GM19328 (cell line): ENCODE results near the gene ERC2.

ENCODE experiments used
- ATAC-seq: cut with Tn5 transposase; IDR thresholded peaks from one replicate; pipeline ENCODE4 v1.9.1; 2021; ENCODE audit warnings: mild to moderate bottlenecking, moderate library complexity; ENCODE audit not compliant: unreplicated experiment

ERC2 gene

GRCh38 chr3:56370991-56371775, 97.1 kb downstream of the ERC2 start:
- no peak for ATAC-seq

GRCh38 chr3:56369914-56370313, 98.4 kb downstream of the ERC2 start:
- ATAC-seq = no peak

GRCh38 chr3:56368846-56369245, 99.4 kb downstream of the ERC2 start:
- no peak for ATAC-seq

GRCh38 chr3:56366641-56367162, 101.6 kb downstream of the ERC2 start:
- no peak for ATAC-seq

- no peak for ATAC-seq
Measured at GRCh38 chr3:56365905-56366640, 102.2 kb downstream of the ERC2 start.

- ATAC-seq = no peak
Measured at GRCh38 chr3:56364665-56365064, 103.6 kb downstream of the ERC2 start.

GRCh38 chr3:56363720-56364119, 104.5 kb downstream of the ERC2 start:
- ATAC-seq = no peak

GRCh38 chr3:56361731-56362130, 106.5 kb downstream of the ERC2 start:
- ATAC-seq = no peak

- no peak for ATAC-seq
Measured at GRCh38 chr3:56357266-56357665, 111.0 kb downstream of the ERC2 start.

- ATAC-seq = no peak
Measured at GRCh38 chr3:56356808-56357207, 111.5 kb downstream of the ERC2 start.

GRCh38 chr3:56355570-56356185, 112.6 kb downstream of the ERC2 start:
- no peak for ATAC-seq

GRCh38 chr3:56351537-56351936, 116.7 kb downstream of the ERC2 start:
- no peak for ATAC-seq

- no peak for ATAC-seq
Measured at GRCh38 chr3:56347219-56347871, 120.9 kb downstream of the ERC2 start.

- no peak for ATAC-seq
Measured at GRCh38 chr3:56342475-56342874, 125.8 kb downstream of the ERC2 start.

GRCh38 chr3:56339671-56340070, 128.6 kb downstream of the ERC2 start:
- ATAC-seq = no peak

GRCh38 chr3:56339244-56339643, 129.0 kb downstream of the ERC2 start:
- ATAC-seq = no peak

GRCh38 chr3:56336023-56336422, 132.2 kb downstream of the ERC2 start:
- no peak for ATAC-seq

GRCh38 chr3:56324473-56324872, 143.8 kb downstream of the ERC2 start:
- no peak for ATAC-seq

GRCh38 chr3:56323986-56324420, 144.3 kb downstream of the ERC2 start:
- no peak for ATAC-seq

GRCh38 chr3:56322862-56323261, 145.4 kb downstream of the ERC2 start:
- no peak for ATAC-seq

- ATAC-seq = no peak
Measured at GRCh38 chr3:56321892-56322291, 146.4 kb downstream of the ERC2 start.
